PC-3 (cell line): ENCODE data around the gene GPC4. TPM values are rescaled to one million over a fixed set of nuclear protein-coding genes. Genes with fewer than 3 reads are reported as not detected.

Experiments used
- ATAC-seq: fragments of 200-7000 bp; cut with Tn5 transposase; 2 replicates; pipeline ENCODE4 v1.9.1; 2020; ENCODE audit warnings: mild to moderate bottlenecking, moderate library complexity
- BruUV-seq: library from RNA; stranded (reverse); fragments of 400-500 nt; replicated peaks from 2 replicates; lab custom pipeline; 2021; lab: Mats Ljungman, UMichigan
- CTCF ChIA-PET: fragments of 300-600 bp; sonication (Branson Sonifier 250); formaldehyde crosslinking; loops from one replicate; lab custom pipeline; 2022; ENCODE audit warnings: antibody characterized with exemption; lab: Charles Lee
- POLR2A ChIA-PET: fragments of 300-600 bp; sonication (Branson Sonifier 250); formaldehyde crosslinking; loops from one replicate; lab custom pipeline; 2022; ENCODE audit warnings: antibody characterized with exemption; ENCODE audit not compliant: unreplicated experiment; lab: Charles Lee
- DNase-seq: peaks from one replicate; pipeline ENCODE4 v3.0.0-alpha.2; 2015
- H2AFZ ChIP-seq: fragments of 300-600 bp; sonication (generic); 2 replicates; pipeline ENCODE4 v1.6.0; 2016; ENCODE audit warnings: antibody characterized with exemption, low read length
- H3F3A ChIP-seq: fragments of 300-600 bp; sonication (generic); one replicate; pipeline ENCODE4 v1.6.0; 2017; ENCODE audit warnings: antibody characterized with exemption, low read length, control low read depth, mild to moderate bottlenecking; ENCODE audit not compliant: unreplicated experiment
- H3K27ac ChIP-seq: fragments of 300-600 bp; sonication (generic); 2 replicates; pipeline ENCODE4 v1.5.1; 2016; ENCODE audit warnings: mild to moderate bottlenecking, low read length
- H3K27me3 ChIP-seq: fragments of 300-600 bp; sonication (generic); 2 replicates; pipeline ENCODE4 v1.6.1; 2016; ENCODE audit warnings: low read length, mixed read lengths
- H3K36me3 ChIP-seq: fragments of 300-600 bp; sonication (generic); 2 replicates; pipeline ENCODE4 v1.6.1; 2016; ENCODE audit warnings: low read depth, mixed run types, low read length, mixed read lengths
- H3K4me1 ChIP-seq: fragments of 300-600 bp; sonication (generic); 2 replicates; pipeline ENCODE4 v1.5.1; 2016; ENCODE audit warnings: low read length; ENCODE audit not compliant: insufficient read depth
- H3K4me2 ChIP-seq: fragments of 300-600 bp; sonication (generic); 2 replicates; pipeline ENCODE4 v1.6.0; 2016; ENCODE audit warnings: low read length
- H3K4me3 ChIP-seq: fragments of 300-600 bp; sonication (generic); 2 replicates; pipeline ENCODE4 v1.5.1; 2016; ENCODE audit warnings: mild to moderate bottlenecking, low read length, mixed read lengths
- H3K79me2 ChIP-seq: fragments of 300-600 bp; sonication (generic); 2 replicates; pipeline ENCODE4 v1.6.1; 2017; ENCODE audit warnings: low read length, mixed read lengths
- H3K9ac ChIP-seq: fragments of 300-600 bp; sonication (generic); 2 replicates; pipeline ENCODE4 v1.6.0; 2016; ENCODE audit warnings: mild to moderate bottlenecking, low read length
- H3K9me2 ChIP-seq: fragments of 300-600 bp; sonication (generic); replicated peaks from 2 replicates; pipeline ENCODE4 v1.6.1; 2016; ENCODE audit warnings: mixed run types, low read length, mixed read lengths
- H3K9me3 ChIP-seq: fragments of 300-600 bp; sonication (generic); 2 replicates; pipeline ENCODE4 v1.6.1; 2016; ENCODE audit warnings: low read length, mixed read lengths
- H4K20me1 ChIP-seq: fragments of 300-600 bp; sonication (generic); 2 replicates; pipeline ENCODE4 v1.6.1; 2016; ENCODE audit warnings: low read length, mixed read lengths
- CTCF ChIP-seq: fragments of 300-600 bp; sonication (generic); conservative IDR thresholded peaks from 2 replicates; pipeline ENCODE4 v1.5.1; 2017; ENCODE audit warnings: antibody characterized with exemption, low read depth, mild to moderate bottlenecking, low read length
- EZH2 ChIP-seq: fragments of 300-600 bp; sonication (generic); IDR thresholded peaks from one replicate; pipeline ENCODE4 v1.6.1; 2017; ENCODE audit warnings: antibody characterized with exemption, mild to moderate bottlenecking, low read length; ENCODE audit not compliant: unreplicated experiment
- EZH2phosphoT487 ChIP-seq: fragments of 300-600 bp; sonication (generic); IDR thresholded peaks from 2 replicates; pipeline ENCODE4 v1.6.1; 2018; ENCODE audit warnings: mild to moderate bottlenecking, antibody characterized with exemption, low read length, borderline replicate concordance
- intact Hi-C: fragments of 100-400 bp; cut with micrococcal nuclease; formaldehyde crosslinking; loops from 2 replicates; pipeline ENCODE4 v1.9.0; 2023
- total RNA-seq: library from RNA; depleted of rRNA; stranded (reverse); fragments of >200 nt; gene quantifications from 2 replicates; pipeline ENCODE4 v1.2.3, GENCODE V29; 2014

GPC4 gene
- total RNA-seq, 1 experiment from 2014 or later = 4.0 TPM

- Histone ChIP-seq H3F3A (no peaks in the 10 kb centered on the region), H2AFZ (no peak overlapping the region), H3K9me3 (no peaks in the 10 kb centered on the region), H3K79me2 (peaks cover 15% of the 10 kb centered on the region), H3K9ac (no peak overlapping the region), H3K4me3 (no peak overlapping the region), H4K20me1 (no peaks in the 10 kb centered on the region), H3K27ac (no peak overlapping the region), H3K36me3 (no peaks in the 10 kb centered on the region), H3K4me1 (0 out of 2 replicates have a peak, but pooled peaks cover 3% of the 10 kb centered on the region), H3K27me3 (no peaks in the 10 kb centered on the region), H3K9me2 (no peaks in the 10 kb centered on the region), H3K4me2 (no peak overlapping the region)
- ATAC-seq = no peak
- no TSS peak for BruUV-seq
- POLR2A ChIA-PET = no interaction called here
- no peak for TF ChIP-seq EZH2
- no peak for TF ChIP-seq CTCF
- TF ChIP-seq EZH2phosphoT487 = no peak
- intact Hi-C loops = loop anchor here (10.0 kb wide), 1 partner anchor 158 kb away; no protein-coding TSS in a partner anchor
- CTCF ChIA-PET = no interaction called here
- no peak for DNase-seq
Measured at GRCh38 chrX:133412665-133413064, 2.6 kb downstream of the GPC4 start.

GRCh38 chrX:133412246-133412645 is 3.0 kb downstream of the GPC4 start:
- no peak overlapping the region for H3K4me2 ChIP-seq
- TF ChIP-seq EZH2phosphoT487 = no peak
- H3F3A ChIP-seq = no peaks in the 10 kb centered on the region
- no peaks in the 10 kb centered on the region for H3K9me2 ChIP-seq
- peaks cover 15% of the 10 kb centered on the region for H3K79me2 ChIP-seq
- no peaks in the 10 kb centered on the region for H4K20me1 ChIP-seq
- H2AFZ ChIP-seq = no peak overlapping the region
- BruUV-seq = no TSS peak
- H3K9ac ChIP-seq = no peak overlapping the region
- no peaks in the 10 kb centered on the region for H3K36me3 ChIP-seq
- 0 out of 2 replicates have a peak, but pooled peaks cover 3% of the 10 kb centered on the region for H3K4me1 ChIP-seq
- no peaks in the 10 kb centered on the region for H3K9me3 ChIP-seq
- H3K4me3 ChIP-seq = no peak overlapping the region
- ChIA-PET CTCF (no interaction called here), POLR2A (no interaction called here)
- ATAC-seq (no peak), DNase-seq (no peak)
- intact Hi-C loops = loop anchor here (10.0 kb wide), 1 partner anchor 157 kb away; no protein-coding TSS in a partner anchor
- H3K27ac ChIP-seq = no peak overlapping the region
- no peaks in the 10 kb centered on the region for H3K27me3 ChIP-seq

GRCh38 chrX:133410550-133410949 is 4.7 kb downstream of the GPC4 start:
- ATAC-seq = no peak
- no TSS peak for BruUV-seq
- POLR2A ChIA-PET = no interaction called here

More at GRCh38 chrX:133410550-133410949, 4.7 kb downstream of the GPC4 start:
- Histone ChIP-seq H3K4me1 (no peaks in the 10 kb centered on the region), H3K27me3 (no peaks in the 10 kb centered on the region), H3F3A (no peaks in the 10 kb centered on the region), H3K9ac (no peak overlapping the region), H3K27ac (no peak overlapping the region), H3K9me3 (no peaks in the 10 kb centered on the region), H3K9me2 (no peaks in the 10 kb centered on the region), H2AFZ (no peak overlapping the region), H4K20me1 (no peaks in the 10 kb centered on the region), H3K4me2 (no peak overlapping the region), H3K36me3 (no peaks in the 10 kb centered on the region), H3K4me3 (no peak overlapping the region), H3K79me2 (peaks cover 15% of the 10 kb centered on the region)
- DNase-seq = no peak
- TF ChIP-seq EZH2 (no peak), CTCF (no peak), EZH2phosphoT487 (no peak)
- CTCF ChIA-PET = no interaction called here
- intact Hi-C loops = loop anchor here (10.0 kb wide), 1 partner anchor 156 kb away; no protein-coding TSS in a partner anchor
